Measurements from ENCODE around the gene PSMB7.

PSMB7 gene

GRCh38 chr9:124443625-124444024, 28.4 kb upstream of the PSMB7 start:
- no peak overlapping the region for H3K4me3 ChIP-seq (ENCODE audit: control insufficient read depth, low read depth, low read length)
- no peak for TF ChIP-seq CTCF (IDR thresholded peaks at IDR 0.05; ENCODE audit: control insufficient read depth, insufficient read depth, low read depth, low read length, missing control alignments)
- DNase-seq (ENCODE audit: low read depth): no peak

GRCh38 chr9:124442826-124443225, 27.6 kb upstream of the PSMB7 start:
- H3K4me3 ChIP-seq (ENCODE audit: control insufficient read depth, low read depth, low read length): no peak overlapping the region
- no peak for TF ChIP-seq CTCF (IDR thresholded peaks at IDR 0.05; ENCODE audit: control insufficient read depth, insufficient read depth, low read depth, low read length, missing control alignments)
- DNase-seq (ENCODE audit: low read depth): no peak

GRCh38 chr9:124442379-124442778, 27.1 kb upstream of the PSMB7 start:
- no peak overlapping the region for H3K4me3 ChIP-seq (ENCODE audit: control insufficient read depth, low read depth, low read length)
- no peak for DNase-seq (ENCODE audit: low read depth)
- no peak for TF ChIP-seq CTCF (IDR thresholded peaks at IDR 0.05; ENCODE audit: control insufficient read depth, insufficient read depth, low read depth, low read length, missing control alignments)

GRCh38 chr9:124441291-124441690, 26.0 kb upstream of the PSMB7 start:
- H3K4me3 ChIP-seq (ENCODE audit: control insufficient read depth, low read depth, low read length): no peak overlapping the region
- no peak for TF ChIP-seq CTCF (IDR thresholded peaks at IDR 0.05; ENCODE audit: control insufficient read depth, insufficient read depth, low read depth, low read length, missing control alignments)
- no peak for DNase-seq (ENCODE audit: low read depth)

- no peak overlapping the region for H3K4me3 ChIP-seq (ENCODE audit: control insufficient read depth, low read depth, low read length)
- DNase-seq (ENCODE audit: low read depth): no peak
- TF ChIP-seq CTCF (IDR thresholded peaks at IDR 0.05; ENCODE audit: control insufficient read depth, insufficient read depth, low read depth, low read length, missing control alignments): no peak
Observed at GRCh38 chr9:124440786-124441185, 25.5 kb upstream of the PSMB7 start.

- no peak for DNase-seq (ENCODE audit: low read depth)
- TF ChIP-seq CTCF (IDR thresholded peaks at IDR 0.05; ENCODE audit: control insufficient read depth, insufficient read depth, low read depth, low read length, missing control alignments): no peak
Observed at GRCh38 chr9:124439686-124440243, 24.5 kb upstream of the PSMB7 start.

GRCh38 chr9:124439086-124439485, 23.8 kb upstream of the PSMB7 start:
- H3K4me3 ChIP-seq (ENCODE audit: control insufficient read depth, low read depth, low read length): no peak overlapping the region
- no peak for DNase-seq (ENCODE audit: low read depth)
- no peak for TF ChIP-seq CTCF (IDR thresholded peaks at IDR 0.05; ENCODE audit: control insufficient read depth, insufficient read depth, low read depth, low read length, missing control alignments)

More at GRCh38 chr9:124439686-124440243, 24.5 kb upstream of the PSMB7 start:
- no peak overlapping the region for H3K4me3 ChIP-seq (ENCODE audit: control insufficient read depth, low read depth, low read length)
